Activated CD8-positive, alpha-beta memory T cell treated with anti-CD3 and anti-CD28 coated beads for 1 hour (primary cell): ENCODE data around the gene ACAD8.
"Not testable (repeated sequence)": the region's sequence is repeated elsewhere in the genome, so short reads cannot be mapped to it uniquely, and the experiment has no call there.

Experiments used
- DNase-seq, 2 donors: peaks; one replicate each; pipeline ENCODE4 v3.0.0-alpha.2; 2020; ENCODE audit warnings: low read depth in 1 of 2; ENCODE audit errors: extremely low read depth in 1 of 2

ACAD8 gene

GRCh38 chr11:134238956-134239355, 14.4 kb upstream of the ACAD8 start:
- DNase-seq: no peak

GRCh38 chr11:134240592-134240991, 12.8 kb upstream of the ACAD8 start:
- no peak for DNase-seq

GRCh38 chr11:134242376-134242775, 11.0 kb upstream of the ACAD8 start:
- DNase-seq: no peak

- DNase-seq: no peak
Observed at GRCh38 chr11:134243913-134244312, 9.5 kb upstream of the ACAD8 start.

DNA sequence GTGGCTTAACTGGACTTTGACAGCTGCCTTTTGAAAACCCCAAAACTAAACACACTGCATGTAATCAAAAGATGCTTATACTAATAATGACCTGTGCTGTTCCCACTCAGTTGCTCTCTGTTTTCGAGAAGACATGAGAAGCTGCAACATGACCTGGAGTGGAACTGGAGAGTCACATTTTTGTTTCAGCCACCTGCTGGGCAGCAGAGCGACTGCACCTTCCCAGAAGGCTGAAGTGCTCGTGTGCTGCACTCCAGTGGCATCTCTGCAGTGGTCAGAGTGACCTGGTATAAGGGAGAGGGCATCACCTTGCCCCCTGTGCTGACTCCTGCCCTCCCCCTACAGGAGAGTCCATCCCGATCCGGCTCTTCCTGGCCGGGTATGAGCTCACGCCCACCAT, 8.8 kb upstream of the ACAD8 start:
- DNase-seq: no peak

GRCh38 chr11:134245434-134245833, 7.9 kb upstream of the ACAD8 start:
- no peak for DNase-seq

- DNase-seq: no peak
Observed at GRCh38 chr11:134246100-134246499, 7.3 kb upstream of the ACAD8 start.

GRCh38 chr11:134246678-134247077, 6.7 kb upstream of the ACAD8 start:
- DNase-seq: no peak

- DNase-seq: no peak
Observed at GRCh38 chr11:134248910-134249480, 4.4 kb upstream of the ACAD8 start.

DNA sequence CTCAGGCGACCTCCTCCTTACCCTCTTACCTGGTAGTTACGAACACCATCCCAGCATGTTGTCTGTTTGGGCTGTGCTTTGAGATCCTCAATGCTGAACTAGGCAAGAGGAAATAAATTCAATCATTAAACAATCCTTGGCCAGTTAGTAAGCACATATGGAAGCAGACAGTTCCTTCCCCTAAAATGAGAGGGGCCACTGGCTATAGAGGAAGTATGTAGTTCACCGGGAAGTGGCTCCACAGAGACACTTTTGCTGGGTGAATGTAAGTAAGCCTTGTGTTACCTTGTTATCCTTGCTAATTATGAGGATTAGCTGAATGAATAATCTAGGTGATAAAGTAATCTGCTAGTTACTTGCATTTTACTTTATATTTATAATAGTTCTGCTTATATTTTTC, 3.1 kb upstream of the ACAD8 start:
- DNase-seq: no peak

- DNase-seq: no peak
Observed at GRCh38 chr11:134250675-134251074, 2.7 kb upstream of the ACAD8 start.

DNA sequence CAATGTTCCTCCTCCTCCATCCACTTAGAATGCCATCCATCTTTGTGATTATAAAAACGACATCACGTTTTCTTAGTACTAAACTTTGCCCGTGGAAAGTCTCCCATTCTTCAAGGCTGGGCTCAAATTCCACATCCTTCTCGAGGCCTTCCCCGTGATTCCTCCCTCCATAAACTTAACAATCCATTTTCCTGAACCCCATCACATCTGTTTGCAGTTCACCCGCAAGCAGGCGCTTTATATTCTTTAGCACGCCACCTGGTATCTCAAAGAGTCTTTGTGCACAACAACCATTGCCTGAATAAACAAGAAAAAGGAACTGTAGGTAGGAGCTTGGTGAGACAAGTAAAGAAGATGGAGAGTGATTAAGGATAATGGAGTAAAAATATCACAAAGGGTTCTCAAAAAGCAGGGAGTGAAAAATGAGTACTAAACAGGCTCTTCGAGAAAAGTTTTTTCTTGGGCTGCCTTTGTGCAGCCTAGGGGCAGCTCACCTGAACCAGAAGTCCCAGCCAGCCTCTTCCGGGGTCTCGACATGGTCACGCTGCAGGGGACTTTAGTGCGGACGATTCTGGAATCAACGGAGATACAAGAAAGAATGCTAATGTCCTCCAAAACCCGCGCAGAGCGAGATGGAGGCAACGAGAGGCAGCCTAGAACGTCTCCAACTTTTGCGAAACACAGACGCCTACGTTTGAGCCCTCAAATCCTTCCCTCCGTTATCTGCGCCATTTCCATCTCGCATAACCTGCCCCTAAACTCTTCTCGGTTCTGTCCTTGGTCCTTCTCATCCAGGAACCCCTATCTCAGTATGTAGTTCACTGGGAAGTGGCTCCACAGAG, 801 bp upstream of the ACAD8 start:
- no peak for DNase-seq

GRCh38 chr11:134254433-134255183, 1.2 kb downstream of the ACAD8 start:
- DNase-seq: no peak

GRCh38 chr11:134255184-134255561, 1.8 kb downstream of the ACAD8 start:
- DNase-seq: not testable (repeated sequence)

GRCh38 chr11:134257101-134257500, 3.7 kb downstream of the ACAD8 start:
- no peak for DNase-seq

GRCh38 chr11:134258577-134258976, 5.2 kb downstream of the ACAD8 start:
- DNase-seq: no peak

DNA sequence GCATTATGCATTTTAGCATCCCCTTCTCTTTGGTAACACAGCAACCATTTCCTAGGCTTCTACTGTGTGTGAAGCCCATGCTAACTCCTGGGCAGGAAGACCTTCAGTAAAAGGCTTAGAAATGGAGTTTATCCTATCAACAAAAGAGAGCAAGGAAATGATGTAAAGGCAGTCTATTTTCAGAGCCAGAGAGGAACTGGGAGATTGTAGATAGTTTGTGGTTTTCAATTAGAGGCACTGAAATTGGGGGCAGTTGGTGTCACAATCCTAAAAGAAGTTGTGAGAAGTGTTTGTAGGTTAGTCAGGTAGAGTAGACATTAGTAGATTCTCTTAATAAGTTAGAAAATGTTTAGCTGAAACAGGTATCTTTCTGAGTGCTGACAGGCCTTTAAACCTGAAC, 7.1 kb downstream of the ACAD8 start:
- no peak for DNase-seq

GRCh38 chr11:134260983-134261382, 7.6 kb downstream of the ACAD8 start:
- DNase-seq: no peak

- no peak for DNase-seq
Observed at GRCh38 chr11:134261626-134262488, 8.5 kb downstream of the ACAD8 start.

GRCh38 chr11:134264966-134265764, 11.8 kb downstream of the ACAD8 start:
- no peak for DNase-seq
